Measurements from ENCODE around the gene CACNB2.

Gene CACNB2

DNA sequence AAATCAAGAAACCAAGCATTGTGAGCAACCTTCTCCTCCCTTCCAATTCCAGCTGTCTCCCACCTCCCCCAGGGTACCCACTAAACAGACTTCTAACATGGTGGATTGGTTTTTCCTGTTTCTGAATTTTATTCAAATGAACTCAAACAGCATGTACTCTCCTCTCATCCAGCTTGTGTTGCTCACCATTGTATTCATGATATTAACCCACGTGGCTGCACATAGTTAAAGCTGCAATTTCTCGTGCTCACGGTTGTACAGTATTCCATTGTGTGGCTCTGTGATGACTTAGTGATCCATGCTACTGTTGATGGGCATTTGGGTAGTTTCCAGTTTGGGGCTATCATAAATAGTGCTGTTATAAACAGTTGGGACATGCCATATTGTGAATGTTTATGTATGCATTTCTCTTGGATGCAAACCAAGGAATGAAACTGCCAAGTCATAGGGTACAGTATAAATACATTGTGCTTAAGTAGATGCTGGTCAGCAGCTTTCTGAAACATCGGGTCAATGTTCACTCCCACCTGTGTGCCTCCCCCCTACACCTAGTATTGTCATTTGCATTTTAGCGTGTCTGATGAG lies 124.3 kb downstream of the CACNB2 start:
- H3K4me1 Mint-ChIP-seq = peaks cover 16% of the 10 kb centered on the region
- peaks cover 8% of the 10 kb centered on the region for H3K27me3 Mint-ChIP-seq (ENCODE audit: low read depth)
- no peaks in the 10 kb centered on the region for H3K36me3 Mint-ChIP-seq (ENCODE audit: low read depth)
- no peak overlapping the region for H3K27ac Mint-ChIP-seq
- TF ChIP-seq, protein P1, sequence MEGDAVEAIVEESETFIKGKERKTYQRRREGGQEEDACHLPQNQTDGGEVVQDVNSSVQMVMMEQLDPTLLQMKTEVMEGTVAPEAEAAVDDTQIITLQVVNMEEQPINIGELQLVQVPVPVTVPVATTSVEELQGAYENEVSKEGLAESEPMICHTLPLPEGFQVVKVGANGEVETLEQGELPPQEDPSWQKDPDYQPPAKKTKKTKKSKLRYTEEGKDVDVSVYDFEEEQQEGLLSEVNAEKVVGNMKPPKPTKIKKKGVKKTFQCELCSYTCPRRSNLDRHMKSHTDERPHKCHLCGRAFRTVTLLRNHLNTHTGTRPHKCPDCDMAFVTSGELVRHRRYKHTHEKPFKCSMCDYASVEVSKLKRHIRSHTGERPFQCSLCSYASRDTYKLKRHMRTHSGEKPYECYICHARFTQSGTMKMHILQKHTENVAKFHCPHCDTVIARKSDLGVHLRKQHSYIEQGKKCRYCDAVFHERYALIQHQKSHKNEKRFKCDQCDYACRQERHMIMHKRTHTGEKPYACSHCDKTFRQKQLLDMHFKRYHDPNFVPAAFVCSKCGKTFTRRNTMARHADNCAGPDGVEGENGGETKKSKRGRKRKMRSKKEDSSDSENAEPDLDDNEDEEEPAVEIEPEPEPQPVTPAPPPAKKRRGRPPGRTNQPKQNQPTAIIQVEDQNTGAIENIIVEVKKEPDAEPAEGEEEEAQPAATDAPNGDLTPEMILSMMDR (IDR thresholded peaks at IDR 0.05; ENCODE audit: unreplicated experiment in 3 of 3) = no peak
- no peaks in the 10 kb centered on the region for H3K9me3 Mint-ChIP-seq
- no peak overlapping the region for H3K4me3 Mint-ChIP-seq

DNA sequence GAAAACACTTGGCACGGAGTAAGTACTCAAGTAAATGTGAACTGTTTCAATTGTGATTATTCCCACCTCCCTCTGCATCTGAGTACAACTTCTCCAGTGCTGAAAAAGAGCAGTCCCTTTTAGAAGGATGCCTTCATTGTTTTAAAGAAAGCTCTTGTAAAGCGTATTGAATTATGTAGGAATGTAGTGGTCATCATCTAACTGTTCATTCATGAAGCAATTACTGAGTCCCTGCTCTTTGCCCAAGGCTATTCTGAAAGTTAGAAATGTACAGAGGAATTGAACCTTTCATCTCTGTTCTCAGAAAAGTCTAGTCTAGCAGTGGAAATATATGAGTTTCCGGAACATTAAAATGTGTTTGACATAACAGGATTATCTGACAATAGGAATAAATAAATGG lies 127.8 kb downstream of the CACNB2 start:
- no peak overlapping the region for H3K4me3 Mint-ChIP-seq
- H3K27ac Mint-ChIP-seq = no peak overlapping the region
- TF ChIP-seq, protein P1 (IDR thresholded peaks at IDR 0.05; ENCODE audit: unreplicated experiment in 3 of 3) = no peak
- H3K27me3 Mint-ChIP-seq (ENCODE audit: low read depth) = no peaks in the 10 kb centered on the region
- no peaks in the 10 kb centered on the region for H3K36me3 Mint-ChIP-seq (ENCODE audit: low read depth)
- H3K9me3 Mint-ChIP-seq = no peaks in the 10 kb centered on the region
- no peaks in the 10 kb centered on the region for H3K4me1 Mint-ChIP-seq

DNA sequence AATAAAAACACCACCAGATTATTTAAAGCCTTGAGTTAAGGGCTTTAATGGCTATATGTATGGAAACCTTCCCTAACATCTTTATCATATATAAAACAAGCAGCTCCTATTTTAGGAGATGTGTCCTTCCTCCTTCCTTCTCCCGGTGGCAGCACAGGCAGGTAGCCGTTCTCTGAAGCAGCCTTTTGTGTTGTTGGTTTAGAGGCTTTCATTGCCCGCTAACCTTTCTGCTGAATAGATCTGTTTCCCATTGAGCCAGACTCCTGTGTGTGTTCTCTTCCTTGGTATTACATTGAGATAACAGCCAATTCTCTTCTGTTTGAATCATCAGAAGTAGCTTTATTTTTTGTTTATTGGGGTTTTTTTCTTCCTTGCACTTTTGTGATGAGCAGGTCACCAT lies 131.3 kb downstream of the CACNB2 start:
- Mint-ChIP-seq H3K27me3 (ENCODE audit: low read depth) (no peaks in the 10 kb centered on the region), H3K36me3 (ENCODE audit: low read depth) (no peaks in the 10 kb centered on the region), H3K9me3 (no peaks in the 10 kb centered on the region), H3K27ac (no peak overlapping the region), H3K4me3 (no peak overlapping the region), H3K4me1 (no peaks in the 10 kb centered on the region)
- TF ChIP-seq, protein P1 (IDR thresholded peaks at IDR 0.05; ENCODE audit: unreplicated experiment in 3 of 3) = no peak

DNA sequence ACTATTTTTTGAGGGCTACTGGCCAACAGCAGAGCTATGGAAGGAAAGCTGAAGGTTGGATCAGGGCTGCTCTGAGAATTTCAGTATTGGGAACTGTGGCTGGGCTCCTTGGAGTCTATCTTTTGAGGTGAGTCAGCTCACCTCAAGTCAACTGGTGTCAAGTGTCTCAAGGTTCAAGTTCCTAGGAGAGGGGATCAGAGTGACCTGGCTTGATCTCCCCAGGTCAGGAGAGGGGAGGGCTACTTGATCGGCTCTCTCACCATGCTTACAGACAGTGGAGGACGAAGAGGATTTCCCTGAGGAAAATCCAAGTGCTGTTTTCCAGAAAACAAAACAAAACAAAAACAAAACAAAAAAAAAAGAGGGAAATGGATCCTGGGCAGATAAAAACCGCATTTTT lies 132.8 kb downstream of the CACNB2 start:
- Mint-ChIP-seq H3K4me1 (no peaks in the 10 kb centered on the region), H3K27me3 (ENCODE audit: low read depth) (no peaks in the 10 kb centered on the region), H3K4me3 (no peak overlapping the region), H3K27ac (no peak overlapping the region), H3K36me3 (ENCODE audit: low read depth) (no peaks in the 10 kb centered on the region), H3K9me3 (no peaks in the 10 kb centered on the region)
- TF ChIP-seq, protein P1 (IDR thresholded peaks at IDR 0.05; ENCODE audit: unreplicated experiment in 3 of 3) = no peak

DNA sequence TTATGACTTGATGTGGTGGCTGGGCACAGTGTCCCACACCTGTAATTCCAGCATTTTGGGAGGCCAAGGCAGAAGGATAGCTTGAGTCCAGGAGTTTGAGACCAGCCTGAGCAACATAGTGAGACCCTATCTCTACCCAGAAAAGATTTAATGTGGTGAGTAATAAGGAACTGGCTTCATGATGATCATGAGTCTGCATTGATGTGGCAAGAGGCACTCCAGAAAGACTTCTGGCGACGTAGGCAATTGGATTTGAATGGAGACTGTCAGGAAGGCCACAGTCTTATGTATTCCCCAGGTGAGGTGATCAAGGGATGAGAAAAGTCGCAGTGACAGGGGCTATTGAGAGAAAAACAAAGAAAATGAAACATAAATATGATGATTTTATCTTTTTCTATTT lies 138.0 kb downstream of the CACNB2 start:
- H3K36me3 Mint-ChIP-seq (ENCODE audit: low read depth) = no peaks in the 10 kb centered on the region
- H3K4me3 Mint-ChIP-seq = no peak overlapping the region
- no peaks in the 10 kb centered on the region for H3K9me3 Mint-ChIP-seq
- no peaks in the 10 kb centered on the region for H3K4me1 Mint-ChIP-seq
- H3K27ac Mint-ChIP-seq = no peak overlapping the region
- no peaks in the 10 kb centered on the region for H3K27me3 Mint-ChIP-seq (ENCODE audit: low read depth)
- TF ChIP-seq, protein P1 (IDR thresholded peaks at IDR 0.05; ENCODE audit: unreplicated experiment in 3 of 3) = no peak

DNA sequence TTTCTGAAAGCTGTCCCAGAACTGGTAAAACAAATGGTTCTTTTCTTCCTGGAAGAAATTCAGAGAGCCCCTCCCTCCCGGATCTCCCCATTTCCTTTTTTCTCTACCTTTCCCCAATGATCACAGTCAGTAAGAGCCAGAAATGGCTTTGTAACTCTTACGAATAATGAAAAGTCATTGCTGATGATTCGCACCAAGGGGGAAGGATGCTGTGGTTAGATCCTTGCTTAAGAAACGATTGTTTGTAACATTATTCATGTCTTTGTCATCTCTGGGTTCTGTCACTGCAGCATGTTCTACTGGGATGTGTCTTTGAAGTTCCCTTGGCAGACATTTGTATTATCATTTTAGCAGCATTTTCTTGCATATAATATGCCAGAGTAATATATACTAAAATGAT lies 138.9 kb downstream of the CACNB2 start:
- Mint-ChIP-seq H3K4me3 (no peak overlapping the region), H3K27me3 (ENCODE audit: low read depth) (no peaks in the 10 kb centered on the region), H3K27ac (no peak overlapping the region), H3K4me1 (no peaks in the 10 kb centered on the region), H3K36me3 (ENCODE audit: low read depth) (no peaks in the 10 kb centered on the region), H3K9me3 (no peaks in the 10 kb centered on the region)
- TF ChIP-seq, protein P1 (IDR thresholded peaks at IDR 0.05; ENCODE audit: unreplicated experiment in 3 of 3) = no peak
